Neural cell (in vitro differentiated cells): ENCODE measurements around the gene GRAMD1B. TPM values are rescaled to one million over a fixed set of nuclear protein-coding genes. Genes with fewer than 3 reads are reported as not detected.

Source experiments
- H2AFZ ChIP-seq: fragments of 200-600, 300-800 bp; sonication (generic), shearing (Covaris generic); 2 replicates; pipeline ENCODE4 v1.6.0; 2014; ENCODE audit warnings: low read depth, mild to moderate bottlenecking, antibody characterized with exemption, low read length, moderate library complexity
- H3F3A ChIP-seq: fragments of 200-600 bp; shearing (Covaris generic); 2 replicates; pipeline ENCODE4 v1.6.1; 2016; ENCODE audit warnings: mild to moderate bottlenecking, moderate library complexity, mixed read lengths, antibody characterized with exemption, low read length; ENCODE audit not compliant: insufficient read depth, poor library complexity, severe bottlenecking
- H3K27ac ChIP-seq: fragments of 200-600, 300-800 bp; sonication (generic), shearing (Covaris generic); 2 replicates; pipeline ENCODE4 v1.5.1; 2014; ENCODE audit warnings: mild to moderate bottlenecking, low read length, moderate library complexity
- H3K27me3 ChIP-seq: fragments of 300-800, 200-600 bp; sonication (generic), shearing (Covaris generic); 2 replicates; pipeline ENCODE4 v1.6.0; 2014; ENCODE audit warnings: mild to moderate bottlenecking, low read depth, low read length, moderate library complexity; ENCODE audit not compliant: insufficient read depth
- H3K36me3 ChIP-seq: fragments of 300-800, 200-600 bp; sonication (generic), shearing (Covaris generic); 2 replicates; pipeline ENCODE4 v1.5.1; 2014; ENCODE audit warnings: mild to moderate bottlenecking, antibody characterized with exemption, low read length, moderate library complexity; ENCODE audit not compliant: insufficient read depth
- H3K4me2 ChIP-seq: fragments of 300-800, 200-600 bp; sonication (generic), shearing (Covaris generic); 2 replicates; pipeline ENCODE4 v1.6.0; 2014; ENCODE audit warnings: mild to moderate bottlenecking, low read length
- H3K4me3 ChIP-seq: fragments of 300-800, 200-600 bp; sonication (generic), shearing (Covaris generic); 2 replicates; pipeline ENCODE4 v1.5.1; 2014; ENCODE audit warnings: mild to moderate bottlenecking, low read length, moderate library complexity
- H3K79me2 ChIP-seq: fragments of 200-600 bp; shearing (Covaris generic); replicated peaks from 2 replicates; pipeline ENCODE4 v1.6.0; 2014; ENCODE audit warnings: mild to moderate bottlenecking, low read length, moderate library complexity; ENCODE audit not compliant: insufficient read depth
- H3K9ac ChIP-seq: fragments of 300-800, 200-600 bp; sonication (generic), shearing (Covaris generic); 2 replicates; pipeline ENCODE4 v1.6.1; 2016; ENCODE audit warnings: mild to moderate bottlenecking, low read length, mixed read lengths
- H3K9me2 ChIP-seq: fragments of 200-600 bp; shearing (Covaris generic); 2 replicates; pipeline ENCODE4 v1.6.1; 2016; ENCODE audit warnings: mild to moderate bottlenecking, low read length, mixed read lengths; ENCODE audit not compliant: insufficient read depth
- H3K9me3 ChIP-seq: fragments of 200-600, 300-800 bp; sonication (generic), shearing (Covaris generic); 2 replicates; pipeline ENCODE4 v1.6.1; 2016; ENCODE audit warnings: mild to moderate bottlenecking, mixed run types, low read length, moderate library complexity, mixed read lengths
- H4K20me1 ChIP-seq: fragments of 200-600 bp; shearing (Covaris generic); 2 replicates; pipeline ENCODE4 v1.6.1; 2016; ENCODE audit warnings: mild to moderate bottlenecking, mixed run types; ENCODE audit not compliant: insufficient read depth
- EP300 ChIP-seq: fragments of 450-650 bp; conservative IDR thresholded peaks from 2 replicates; pipeline ENCODE4 v1.6.1; 2014; ENCODE audit warnings: antibody characterized with exemption, mild to moderate bottlenecking, moderate library complexity; ENCODE audit not compliant: poor library complexity, severe bottlenecking
- EZH2 ChIP-seq: fragments of 200-600, 300-800 bp; shearing (Covaris generic), sonication (generic); IDR thresholded peaks from 2 replicates; pipeline ENCODE4 v1.6.1; 2014; ENCODE audit warnings: antibody characterized with exemption, low read length, borderline replicate concordance, mild to moderate bottlenecking; ENCODE audit not compliant: insufficient read depth, poor library complexity, severe bottlenecking
- MXI1 ChIP-seq: fragments of 450-650 bp; conservative IDR thresholded peaks from 2 replicates; pipeline ENCODE4 v1.6.1; 2014; ENCODE audit warnings: antibody characterized with exemption, mild to moderate bottlenecking; ENCODE audit not compliant: poor library complexity, severe bottlenecking
- POLR2AphosphoS5 ChIP-seq: IDR thresholded peaks from 2 replicates; pipeline ENCODE4 v1.6.1; 2012
- RAD21 ChIP-seq: fragments of 450-650 bp; conservative IDR thresholded peaks from 2 replicates; pipeline ENCODE4 v1.6.1; 2014; ENCODE audit warnings: antibody characterized with exemption, mild to moderate bottlenecking, moderate library complexity
- SMC3 ChIP-seq: fragments of 450-650 bp; conservative IDR thresholded peaks from 2 replicates; pipeline ENCODE4 v1.6.1; 2014; ENCODE audit warnings: antibody characterized with exemption, mild to moderate bottlenecking, moderate library complexity; ENCODE audit not compliant: poor library complexity
- TAF1 ChIP-seq: IDR thresholded peaks from 2 replicates; pipeline ENCODE4 v1.6.1; 2012; ENCODE audit warnings: low read depth
- polyA plus RNA-seq: library from polyadenylated mRNA; depleted of rRNA; stranded (reverse); fragments of >200 nt; gene quantifications from 2 replicates; pipeline ENCODE4 v1.2.3, GENCODE V29; 2014
- TF ChIP-seq, protein P1 (sequence below): IDR thresholded peaks from 2 replicates; pipeline ENCODE4 v1.6.1; 2012; ENCODE audit warnings: borderline replicate concordance
- TF ChIP-seq, protein P2 (sequence below): fragments of 450-650 bp; IDR thresholded peaks from 2 replicates; pipeline ENCODE4 v1.5.1; 2014; ENCODE audit warnings: antibody characterized with exemption, mild to moderate bottlenecking, moderate library complexity; ENCODE audit not compliant: poor library complexity, severe bottlenecking

Gene GRAMD1B
- polyA plus RNA-seq, 1 donor from 2014 or later: 1.5 TPM

DNA sequence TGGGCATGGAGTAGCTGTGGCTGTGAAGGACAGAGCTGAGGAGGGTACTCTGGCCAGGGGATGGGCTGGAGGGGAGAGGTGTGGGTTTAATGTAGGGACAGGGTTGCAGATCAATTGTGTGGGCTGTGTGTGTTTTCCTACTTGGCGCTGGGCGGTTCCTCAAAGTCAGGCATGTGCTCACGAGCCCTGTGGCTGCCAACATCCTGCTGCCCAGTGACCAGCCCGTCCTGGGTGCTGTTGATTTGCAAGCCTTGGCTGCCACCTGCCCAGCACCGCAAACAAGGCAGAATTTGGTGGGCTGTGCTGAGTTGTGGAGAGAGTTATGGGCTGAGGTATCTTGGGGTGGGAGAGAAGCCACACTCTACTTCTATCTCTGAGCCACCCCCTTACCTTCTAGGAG lies 155.1 kb downstream of the GRAMD1B start:
- H3K36me3 ChIP-seq: no peaks in the 10 kb centered on the region
- no peaks in the 10 kb centered on the region for H3K79me2 ChIP-seq
- no peak overlapping the region for H3K9ac ChIP-seq
- H3K4me2 ChIP-seq: no peak overlapping the region
- no peak overlapping the region for H3K27ac ChIP-seq
- H3K9me3 ChIP-seq: no peaks in the 10 kb centered on the region
- H3K9me2 ChIP-seq: no peaks in the 10 kb centered on the region
- no peak overlapping the region for H3K4me3 ChIP-seq
- TF ChIP-seq TAF1: no peak
- TF ChIP-seq, protein P1, sequence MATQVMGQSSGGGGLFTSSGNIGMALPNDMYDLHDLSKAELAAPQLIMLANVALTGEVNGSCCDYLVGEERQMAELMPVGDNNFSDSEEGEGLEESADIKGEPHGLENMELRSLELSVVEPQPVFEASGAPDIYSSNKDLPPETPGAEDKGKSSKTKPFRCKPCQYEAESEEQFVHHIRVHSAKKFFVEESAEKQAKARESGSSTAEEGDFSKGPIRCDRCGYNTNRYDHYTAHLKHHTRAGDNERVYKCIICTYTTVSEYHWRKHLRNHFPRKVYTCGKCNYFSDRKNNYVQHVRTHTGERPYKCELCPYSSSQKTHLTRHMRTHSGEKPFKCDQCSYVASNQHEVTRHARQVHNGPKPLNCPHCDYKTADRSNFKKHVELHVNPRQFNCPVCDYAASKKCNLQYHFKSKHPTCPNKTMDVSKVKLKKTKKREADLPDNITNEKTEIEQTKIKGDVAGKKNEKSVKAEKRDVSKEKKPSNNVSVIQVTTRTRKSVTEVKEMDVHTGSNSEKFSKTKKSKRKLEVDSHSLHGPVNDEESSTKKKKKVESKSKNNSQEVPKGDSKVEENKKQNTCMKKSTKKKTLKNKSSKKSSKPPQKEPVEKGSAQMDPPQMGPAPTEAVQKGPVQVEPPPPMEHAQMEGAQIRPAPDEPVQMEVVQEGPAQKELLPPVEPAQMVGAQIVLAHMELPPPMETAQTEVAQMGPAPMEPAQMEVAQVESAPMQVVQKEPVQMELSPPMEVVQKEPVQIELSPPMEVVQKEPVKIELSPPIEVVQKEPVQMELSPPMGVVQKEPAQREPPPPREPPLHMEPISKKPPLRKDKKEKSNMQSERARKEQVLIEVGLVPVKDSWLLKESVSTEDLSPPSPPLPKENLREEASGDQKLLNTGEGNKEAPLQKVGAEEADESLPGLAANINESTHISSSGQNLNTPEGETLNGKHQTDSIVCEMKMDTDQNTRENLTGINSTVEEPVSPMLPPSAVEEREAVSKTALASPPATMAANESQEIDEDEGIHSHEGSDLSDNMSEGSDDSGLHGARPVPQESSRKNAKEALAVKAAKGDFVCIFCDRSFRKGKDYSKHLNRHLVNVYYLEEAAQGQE: no peak
- TF ChIP-seq, protein P2, sequence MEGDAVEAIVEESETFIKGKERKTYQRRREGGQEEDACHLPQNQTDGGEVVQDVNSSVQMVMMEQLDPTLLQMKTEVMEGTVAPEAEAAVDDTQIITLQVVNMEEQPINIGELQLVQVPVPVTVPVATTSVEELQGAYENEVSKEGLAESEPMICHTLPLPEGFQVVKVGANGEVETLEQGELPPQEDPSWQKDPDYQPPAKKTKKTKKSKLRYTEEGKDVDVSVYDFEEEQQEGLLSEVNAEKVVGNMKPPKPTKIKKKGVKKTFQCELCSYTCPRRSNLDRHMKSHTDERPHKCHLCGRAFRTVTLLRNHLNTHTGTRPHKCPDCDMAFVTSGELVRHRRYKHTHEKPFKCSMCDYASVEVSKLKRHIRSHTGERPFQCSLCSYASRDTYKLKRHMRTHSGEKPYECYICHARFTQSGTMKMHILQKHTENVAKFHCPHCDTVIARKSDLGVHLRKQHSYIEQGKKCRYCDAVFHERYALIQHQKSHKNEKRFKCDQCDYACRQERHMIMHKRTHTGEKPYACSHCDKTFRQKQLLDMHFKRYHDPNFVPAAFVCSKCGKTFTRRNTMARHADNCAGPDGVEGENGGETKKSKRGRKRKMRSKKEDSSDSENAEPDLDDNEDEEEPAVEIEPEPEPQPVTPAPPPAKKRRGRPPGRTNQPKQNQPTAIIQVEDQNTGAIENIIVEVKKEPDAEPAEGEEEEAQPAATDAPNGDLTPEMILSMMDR: no peak
- no peak for TF ChIP-seq SMC3
- TF ChIP-seq POLR2AphosphoS5: no peak
- no peak for TF ChIP-seq EZH2
- no peak for TF ChIP-seq EP300
- TF ChIP-seq MXI1: no peak
- TF ChIP-seq RAD21: no peak
- no peak overlapping the region for H2AFZ ChIP-seq
- no peaks in the 10 kb centered on the region for H4K20me1 ChIP-seq
- H3F3A ChIP-seq: no peaks in the 10 kb centered on the region
- H3K27me3 ChIP-seq: no peaks in the 10 kb centered on the region

DNA sequence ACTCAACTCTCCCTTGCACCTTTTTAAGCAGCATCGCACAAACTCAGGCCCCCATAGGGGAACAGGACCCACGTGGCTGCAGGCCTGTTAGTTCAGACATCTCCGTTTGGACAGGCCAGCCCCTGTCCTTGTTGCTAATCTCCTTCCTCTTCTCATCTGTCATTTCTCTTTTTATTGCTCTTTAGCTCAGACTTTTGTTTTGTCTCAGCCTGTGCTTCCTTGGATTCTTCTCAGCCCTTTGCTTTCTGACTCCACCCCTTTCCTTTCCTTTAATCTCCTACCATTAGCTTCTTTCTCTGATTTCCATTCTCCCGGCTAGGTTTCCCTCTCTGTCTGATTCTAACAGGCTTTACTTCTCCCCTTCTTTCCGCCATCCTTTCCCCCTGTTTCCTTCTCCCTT lies 155.6 kb downstream of the GRAMD1B start:
- Histone ChIP-seq H2AFZ (no peak overlapping the region), H3K9me3 (no peaks in the 10 kb centered on the region), H3K27me3 (no peaks in the 10 kb centered on the region), H3K9ac (no peak overlapping the region), H3F3A (no peaks in the 10 kb centered on the region), H3K27ac (no peak overlapping the region), H3K36me3 (no peaks in the 10 kb centered on the region), H3K4me2 (no peak overlapping the region), H3K9me2 (no peaks in the 10 kb centered on the region), H4K20me1 (no peaks in the 10 kb centered on the region), H3K79me2 (no peaks in the 10 kb centered on the region), H3K4me3 (no peak overlapping the region)
- TF ChIP-seq SMC3: no peak
- no peak for TF ChIP-seq RAD21
- TF ChIP-seq EZH2: no peak

DNA sequence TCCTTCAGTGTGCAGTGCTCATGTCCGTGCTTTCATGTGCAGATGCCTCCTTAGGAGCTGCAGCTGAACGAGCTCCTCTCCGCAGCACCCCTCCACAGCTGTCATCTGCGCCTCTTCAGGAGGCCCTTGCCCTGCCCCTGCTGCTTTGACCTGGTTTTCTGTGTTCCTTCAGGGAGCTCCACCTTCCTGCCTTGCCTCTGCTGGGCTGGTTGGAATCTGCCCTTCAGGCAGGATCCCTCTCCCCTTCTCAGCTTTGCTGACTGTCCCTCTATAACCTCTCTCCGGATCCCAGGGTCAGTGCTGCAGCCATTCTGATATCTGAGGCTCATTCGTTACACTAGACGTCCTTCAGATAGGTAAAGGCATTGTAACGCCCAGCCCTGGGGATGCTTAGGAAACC lies 156.5 kb downstream of the GRAMD1B start:
- Histone ChIP-seq H3K27ac (no peak overlapping the region), H3K4me3 (no peak overlapping the region), H3K9me3 (no peaks in the 10 kb centered on the region), H3K4me2 (no peak overlapping the region), H3K79me2 (no peaks in the 10 kb centered on the region), H4K20me1 (no peaks in the 10 kb centered on the region), H3K9me2 (no peaks in the 10 kb centered on the region), H3K27me3 (no peaks in the 10 kb centered on the region), H3F3A (no peaks in the 10 kb centered on the region), H2AFZ (no peak overlapping the region), H3K36me3 (no peaks in the 10 kb centered on the region), H3K9ac (no peak overlapping the region)
- TF ChIP-seq, protein P1: no peak
- TF ChIP-seq EZH2: no peak
- TF ChIP-seq TAF1: no peak
- no peak for TF ChIP-seq RAD21
- TF ChIP-seq SMC3: no peak
- no peak for TF ChIP-seq MXI1
- no peak for TF ChIP-seq POLR2AphosphoS5
- TF ChIP-seq, protein P2: no peak
- no peak for TF ChIP-seq EP300
